Panc1 (cell line): ENCODE measurements around the gene PLEKHG2.

Experiments
- POLR2AphosphoS5 ChIP-seq: IDR thresholded peaks from 2 replicates; pipeline ENCODE4 v1.6.1; 2012; ENCODE audit warnings: mild to moderate bottlenecking, low read depth, low read length, moderate library complexity
- TF ChIP-seq, protein P1 (sequence below): fragments of 450-650 bp; IDR thresholded peaks from 2 replicates; pipeline ENCODE4 v1.5.1; 2017; ENCODE audit warnings: mild to moderate bottlenecking
- TF ChIP-seq, protein P2 (sequence below), 2 experiments: IDR thresholded peaks; 2 replicates each; pipeline ENCODE4 v1.6.1; 2011 to 2012; ENCODE audit warnings: low read depth in 2 of 2, control low read depth in 1 of 2, low read length in 1 of 2, mild to moderate bottlenecking in 1 of 2, moderate library complexity in 1 of 2; ENCODE audit not compliant: insufficient read depth in 1 of 2

GRCh38 chr19:39380521-39381502 lies 31.7 kb upstream of the PLEKHG2 start:
- TF ChIP-seq, protein P1, sequence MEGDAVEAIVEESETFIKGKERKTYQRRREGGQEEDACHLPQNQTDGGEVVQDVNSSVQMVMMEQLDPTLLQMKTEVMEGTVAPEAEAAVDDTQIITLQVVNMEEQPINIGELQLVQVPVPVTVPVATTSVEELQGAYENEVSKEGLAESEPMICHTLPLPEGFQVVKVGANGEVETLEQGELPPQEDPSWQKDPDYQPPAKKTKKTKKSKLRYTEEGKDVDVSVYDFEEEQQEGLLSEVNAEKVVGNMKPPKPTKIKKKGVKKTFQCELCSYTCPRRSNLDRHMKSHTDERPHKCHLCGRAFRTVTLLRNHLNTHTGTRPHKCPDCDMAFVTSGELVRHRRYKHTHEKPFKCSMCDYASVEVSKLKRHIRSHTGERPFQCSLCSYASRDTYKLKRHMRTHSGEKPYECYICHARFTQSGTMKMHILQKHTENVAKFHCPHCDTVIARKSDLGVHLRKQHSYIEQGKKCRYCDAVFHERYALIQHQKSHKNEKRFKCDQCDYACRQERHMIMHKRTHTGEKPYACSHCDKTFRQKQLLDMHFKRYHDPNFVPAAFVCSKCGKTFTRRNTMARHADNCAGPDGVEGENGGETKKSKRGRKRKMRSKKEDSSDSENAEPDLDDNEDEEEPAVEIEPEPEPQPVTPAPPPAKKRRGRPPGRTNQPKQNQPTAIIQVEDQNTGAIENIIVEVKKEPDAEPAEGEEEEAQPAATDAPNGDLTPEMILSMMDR: no peak
- TF ChIP-seq, protein P2, sequence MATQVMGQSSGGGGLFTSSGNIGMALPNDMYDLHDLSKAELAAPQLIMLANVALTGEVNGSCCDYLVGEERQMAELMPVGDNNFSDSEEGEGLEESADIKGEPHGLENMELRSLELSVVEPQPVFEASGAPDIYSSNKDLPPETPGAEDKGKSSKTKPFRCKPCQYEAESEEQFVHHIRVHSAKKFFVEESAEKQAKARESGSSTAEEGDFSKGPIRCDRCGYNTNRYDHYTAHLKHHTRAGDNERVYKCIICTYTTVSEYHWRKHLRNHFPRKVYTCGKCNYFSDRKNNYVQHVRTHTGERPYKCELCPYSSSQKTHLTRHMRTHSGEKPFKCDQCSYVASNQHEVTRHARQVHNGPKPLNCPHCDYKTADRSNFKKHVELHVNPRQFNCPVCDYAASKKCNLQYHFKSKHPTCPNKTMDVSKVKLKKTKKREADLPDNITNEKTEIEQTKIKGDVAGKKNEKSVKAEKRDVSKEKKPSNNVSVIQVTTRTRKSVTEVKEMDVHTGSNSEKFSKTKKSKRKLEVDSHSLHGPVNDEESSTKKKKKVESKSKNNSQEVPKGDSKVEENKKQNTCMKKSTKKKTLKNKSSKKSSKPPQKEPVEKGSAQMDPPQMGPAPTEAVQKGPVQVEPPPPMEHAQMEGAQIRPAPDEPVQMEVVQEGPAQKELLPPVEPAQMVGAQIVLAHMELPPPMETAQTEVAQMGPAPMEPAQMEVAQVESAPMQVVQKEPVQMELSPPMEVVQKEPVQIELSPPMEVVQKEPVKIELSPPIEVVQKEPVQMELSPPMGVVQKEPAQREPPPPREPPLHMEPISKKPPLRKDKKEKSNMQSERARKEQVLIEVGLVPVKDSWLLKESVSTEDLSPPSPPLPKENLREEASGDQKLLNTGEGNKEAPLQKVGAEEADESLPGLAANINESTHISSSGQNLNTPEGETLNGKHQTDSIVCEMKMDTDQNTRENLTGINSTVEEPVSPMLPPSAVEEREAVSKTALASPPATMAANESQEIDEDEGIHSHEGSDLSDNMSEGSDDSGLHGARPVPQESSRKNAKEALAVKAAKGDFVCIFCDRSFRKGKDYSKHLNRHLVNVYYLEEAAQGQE (IDR thresholded peaks at IDR 0.05; ENCODE audit: insufficient read depth in 1 of 2, low read depth in 2 of 2, low read length in 1 of 2): no peak
- TF ChIP-seq POLR2AphosphoS5: no peak
